HepG2 (cell line): ENCODE measurements around the gene BMF. TPM values are rescaled to one million over a fixed set of nuclear protein-coding genes. Genes with fewer than 3 reads are reported as not detected.
A peak's percentile ranks its signal among the peaks of the same experiment; 100 is the strongest.

Experiments
- ASH2L ChIP-seq: fragments of 300-600, 200-600 bp; sonication (generic); IDR thresholded peaks from 2 replicates; pipeline ENCODE4 v1.7.0; 2017; ENCODE audit warnings: low read depth, mild to moderate bottlenecking, moderate library complexity, mixed read lengths, low read length; ENCODE audit not compliant: insufficient read length
- BCL6 ChIP-seq: IDR thresholded peaks from 2 replicates; pipeline ENCODE4 v1.6.1; 2016; ENCODE audit warnings: missing genetic modification reagents, missing compliant biosample characterization
- FOXM1 ChIP-seq: sonication (generic); formaldehyde crosslinking; IDR thresholded peaks from 2 replicates; pipeline ENCODE4 v1.5.0; 2020; ENCODE audit warnings: missing genetic modification reagents
- HOXA7 ChIP-seq: sonication (generic); formaldehyde crosslinking; IDR thresholded peaks from 2 replicates; pipeline ENCODE4 v1.8.1; 2022; ENCODE audit warnings: mild to moderate bottlenecking, missing genetic modification reagents, moderate library complexity
- NAIF1 ChIP-seq: sonication (generic); formaldehyde crosslinking; IDR thresholded peaks from 2 replicates; pipeline ENCODE4 v1.5.0; 2020; ENCODE audit warnings: mild to moderate bottlenecking, missing genetic modification reagents, borderline replicate concordance
- SRSF9 ChIP-seq: fragments of 200-400 bp; formaldehyde crosslinking; IDR thresholded peaks from 2 replicates; pipeline ENCODE4 v1.6.1; 2018; ENCODE audit warnings: borderline replicate concordance, mild to moderate bottlenecking, low read depth, low read length; ENCODE audit not compliant: insufficient read depth, poor library complexity, severe bottlenecking
- STAG1 ChIP-seq: sonication (generic); formaldehyde crosslinking; IDR thresholded peaks from 2 replicates; pipeline ENCODE4 v1.4.0; 2020; ENCODE audit warnings: missing genetic modification reagents
- ZHX2 ChIP-seq, 2 experiments: sonication (generic) in 1 of 2; formaldehyde crosslinking in 1 of 2; IDR thresholded peaks; 2 replicates each; pipeline versions ENCODE4 v1.6.1 to v1.9.0; 2014 to 2022; ENCODE audit warnings: antibody characterized with exemption in 1 of 2, borderline replicate concordance in 1 of 2, inconsistent platforms in 1 of 2, low read depth in 1 of 2, missing genetic modification reagents in 1 of 2
- ZNF263 ChIP-seq: sonication (generic); formaldehyde crosslinking; IDR thresholded peaks from 2 replicates; pipeline ENCODE4 v1.4.0; 2020; ENCODE audit warnings: missing genetic modification reagents
- ZNF331 ChIP-seq: sonication (generic); formaldehyde crosslinking; IDR thresholded peaks from 2 replicates; pipeline ENCODE4 v1.4.0; 2020; ENCODE audit warnings: missing genetic modification reagents
- ZNF614 ChIP-seq: IDR thresholded peaks from 2 replicates; pipeline ENCODE4 v1.6.1; 2018; ENCODE audit warnings: missing biosample characterization, missing genetic modification reagents, inconsistent platforms, borderline replicate concordance
- ZNF670 ChIP-seq: sonication (generic); formaldehyde crosslinking; IDR thresholded peaks from 2 replicates; pipeline ENCODE4 v1.8.0; 2022; ENCODE audit warnings: mild to moderate bottlenecking, missing genetic modification reagents, borderline replicate concordance
- ZSCAN25 ChIP-seq: sonication (generic); formaldehyde crosslinking; IDR thresholded peaks from 2 replicates; pipeline ENCODE4 v1.8.0; 2022; ENCODE audit warnings: mild to moderate bottlenecking, missing genetic modification reagents
- polyA plus RNA-seq, 8 experiments: library from polyadenylated mRNA; depleted of rRNA in 3 of 8; stranded (reverse) in 7 of 8; unstranded in 1 of 8; fragments of >200 nt; fragmentation: Illumina TruSeq in 4 of 8; extraction: Trizol in 4 of 8; gene quantifications; 2 replicates each; pipeline versions ENCODE4 v1.2.1 to v1.2.3, GENCODE V29; 2011 to 2016; ENCODE audit warnings: low read depth in 4 of 8, missing spikeins in 1 of 8, mixed read lengths in 1 of 8; ENCODE audit not compliant: insufficient read depth in 1 of 8
- total RNA-seq, 5 experiments: library from RNA; depleted of rRNA; stranded (reverse); fragments of >200 nt; fragmentation: Illumina TruSeq; extraction: Trizol; gene quantifications; 2 replicates each; pipeline ENCODE4 v1.2.3, GENCODE V29; 2016; ENCODE audit warnings: low read depth in 1 of 5
- TF ChIP-seq, protein P1 (sequence below): sonication (generic); formaldehyde crosslinking; IDR thresholded peaks from 2 replicates; pipeline ENCODE4 v1.4.0; 2020; ENCODE audit warnings: missing genetic modification reagents, borderline replicate concordance
- TF ChIP-seq, protein P2 (sequence below): conservative IDR thresholded peaks from 2 replicates; pipeline ENCODE4 v1.6.1; 2018; ENCODE audit warnings: missing genetic modification reagents
- TF ChIP-seq, protein P3 (sequence below): IDR thresholded peaks from 2 replicates; pipeline ENCODE4 v1.6.1; 2012; ENCODE audit warnings: inconsistent platforms

Gene BMF
- total and polyA plus RNA-seq, 2 of the 13 experiments (the other 11 are each of a cell fraction or from before 2014, with no cell fraction given), result 8.7 to 15.9 TPM

GRCh38 chr15:40098489-40099261 is 10.0 kb downstream of the BMF start (continued):
- TF ChIP-seq ZHX2 (IDR thresholded peaks at IDR 0.05; ENCODE audit: low read depth) (0 out of 2 replicates have a peak, but pooled peaks have one; percentile 17), ZHX2 (CRISPR knock-in tag; IDR thresholded peaks at IDR 0.05; ENCODE audit: borderline replicate concordance) (no peak), STAG1 (CRISPR knock-in tag) (peak; percentile 34), FOXM1 (CRISPR knock-in tag) (no peak), ZNF614 (peak; percentile 75), HOXA7 (CRISPR knock-in tag) (no peak), ZSCAN25 (CRISPR knock-in tag) (no peak; the same call in 1 of the 2 replicates), NAIF1 (CRISPR knock-in tag) (peak; percentile 76; the same call in 1 of the 2 replicates), ASH2L (peak; percentile 80), ZNF331 (CRISPR knock-in tag) (peak; percentile 80), BCL6 (CRISPR knock-in tag) (peak; percentile 90), SRSF9 (no peak), ZNF263 (CRISPR knock-in tag) (peak; percentile 81), ZNF670 (CRISPR knock-in tag) (0 out of 2 replicates have a peak, but pooled peaks have one; percentile 54)
- TF ChIP-seq, protein P1, sequence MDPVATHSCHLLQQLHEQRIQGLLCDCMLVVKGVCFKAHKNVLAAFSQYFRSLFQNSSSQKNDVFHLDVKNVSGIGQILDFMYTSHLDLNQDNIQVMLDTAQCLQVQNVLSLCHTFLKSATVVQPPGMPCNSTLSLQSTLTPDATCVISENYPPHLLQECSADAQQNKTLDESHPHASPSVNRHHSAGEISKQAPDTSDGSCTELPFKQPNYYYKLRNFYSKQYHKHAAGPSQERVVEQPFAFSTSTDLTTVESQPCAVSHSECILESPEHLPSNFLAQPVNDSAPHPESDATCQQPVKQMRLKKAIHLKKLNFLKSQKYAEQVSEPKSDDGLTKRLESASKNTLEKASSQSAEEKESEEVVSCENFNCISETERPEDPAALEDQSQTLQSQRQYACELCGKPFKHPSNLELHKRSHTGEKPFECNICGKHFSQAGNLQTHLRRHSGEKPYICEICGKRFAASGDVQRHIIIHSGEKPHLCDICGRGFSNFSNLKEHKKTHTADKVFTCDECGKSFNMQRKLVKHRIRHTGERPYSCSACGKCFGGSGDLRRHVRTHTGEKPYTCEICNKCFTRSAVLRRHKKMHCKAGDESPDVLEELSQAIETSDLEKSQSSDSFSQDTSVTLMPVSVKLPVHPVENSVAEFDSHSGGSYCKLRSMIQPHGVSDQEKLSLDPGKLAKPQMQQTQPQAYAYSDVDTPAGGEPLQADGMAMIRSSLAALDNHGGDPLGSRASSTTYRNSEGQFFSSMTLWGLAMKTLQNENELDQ (CRISPR knock-in tag), result no peak
- TF ChIP-seq, protein P2, sequence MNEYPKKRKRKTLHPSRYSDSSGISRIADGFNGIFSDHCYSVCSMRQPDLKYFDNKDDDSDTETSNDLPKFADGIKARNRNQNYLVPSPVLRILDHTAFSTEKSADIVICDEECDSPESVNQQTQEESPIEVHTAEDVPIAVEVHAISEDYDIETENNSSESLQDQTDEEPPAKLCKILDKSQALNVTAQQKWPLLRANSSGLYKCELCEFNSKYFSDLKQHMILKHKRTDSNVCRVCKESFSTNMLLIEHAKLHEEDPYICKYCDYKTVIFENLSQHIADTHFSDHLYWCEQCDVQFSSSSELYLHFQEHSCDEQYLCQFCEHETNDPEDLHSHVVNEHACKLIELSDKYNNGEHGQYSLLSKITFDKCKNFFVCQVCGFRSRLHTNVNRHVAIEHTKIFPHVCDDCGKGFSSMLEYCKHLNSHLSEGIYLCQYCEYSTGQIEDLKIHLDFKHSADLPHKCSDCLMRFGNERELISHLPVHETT (CRISPR knock-in tag), result peak; percentile 50
- TF ChIP-seq, protein P3, sequence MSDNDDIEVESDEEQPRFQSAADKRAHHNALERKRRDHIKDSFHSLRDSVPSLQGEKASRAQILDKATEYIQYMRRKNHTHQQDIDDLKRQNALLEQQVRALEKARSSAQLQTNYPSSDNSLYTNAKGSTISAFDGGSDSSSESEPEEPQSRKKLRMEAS, result peak; percentile 58; the same call in 1 of the 2 replicates
